ENCODE results near the gene STYXL1.
"Not testable (repeated sequence)": the region's sequence is repeated elsewhere in the genome, so short reads cannot be mapped to it uniquely, and the experiment has no call there.

Gene STYXL1

DNA sequence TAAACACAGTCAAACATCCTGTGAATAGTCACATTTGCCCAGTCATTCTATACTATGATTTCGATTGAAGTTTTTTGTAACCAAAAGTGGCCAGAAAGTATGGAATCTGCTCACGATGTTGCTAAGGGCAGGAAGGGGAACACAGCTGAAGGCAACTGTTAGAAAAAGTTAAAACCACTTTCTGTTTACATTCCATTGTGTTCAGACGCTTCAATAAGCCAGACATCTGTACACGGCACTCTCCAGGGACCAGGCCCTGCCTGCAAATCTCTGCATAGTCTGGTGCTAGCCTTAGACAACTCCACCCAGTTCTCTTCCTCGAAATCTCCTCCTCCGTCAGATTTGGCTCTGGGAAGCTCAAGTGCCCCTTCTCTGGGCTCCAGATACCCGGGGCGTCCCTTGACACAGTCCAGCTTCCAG, 36.3 kb downstream of the STYXL1 start:
- TF ChIP-seq CTCF (conservative IDR thresholded peaks at IDR 0.05; ENCODE audit: low read length) (no peak), EZH2phosphoT487 (IDR thresholded peaks at IDR 0.05; ENCODE audit: borderline replicate concordance) (no peak)
- H3K9ac ChIP-seq (ENCODE audit: low read depth, low read length, poor library complexity, severe bottlenecking): no peak overlapping the region
- no peaks in the 10 kb centered on the region for H3K79me2 ChIP-seq (ENCODE audit: insufficient read depth, low read length)
- no peaks in the 10 kb centered on the region for H3K36me3 ChIP-seq (ENCODE audit: insufficient read depth, low read length)
- H3K4me3 ChIP-seq (ENCODE audit: low read length, poor library complexity, severe bottlenecking): no peak overlapping the region
- H4K20me1 ChIP-seq (ENCODE audit: insufficient read depth, low read length, poor library complexity, severe bottlenecking): no peaks in the 10 kb centered on the region
- H3K9me2 ChIP-seq (replicated peaks; ENCODE audit: low read depth, low read length): no peaks in the 10 kb centered on the region
- H3K4me1 ChIP-seq (ENCODE audit: insufficient read depth, low read length, poor library complexity, severe bottlenecking): peaks cover 7% of the 10 kb centered on the region
- no peak overlapping the region for H3K4me2 ChIP-seq (ENCODE audit: low read depth, low read length, poor library complexity, severe bottlenecking)
- no peaks in the 10 kb centered on the region for H3F3A ChIP-seq (ENCODE audit: low read depth)
- H2AFZ ChIP-seq (ENCODE audit: low read length): no peak overlapping the region
- no peaks in the 10 kb centered on the region for H3K9me3 ChIP-seq (ENCODE audit: insufficient read depth, low read depth, low read length)
- no peaks in the 10 kb centered on the region for H3K27me3 ChIP-seq (ENCODE audit: insufficient read depth, low read length, poor library complexity, severe bottlenecking)

- no peak for TF ChIP-seq EZH2phosphoT487 (IDR thresholded peaks at IDR 0.05; ENCODE audit: borderline replicate concordance)
- no peak for TF ChIP-seq CTCF (conservative IDR thresholded peaks at IDR 0.05; ENCODE audit: low read length)
- Histone ChIP-seq H2AFZ (ENCODE audit: low read length) (no peak overlapping the region), H3K4me1 (ENCODE audit: insufficient read depth, low read length, poor library complexity, severe bottlenecking) (peaks cover 7% of the 10 kb centered on the region), H3K79me2 (ENCODE audit: insufficient read depth, low read length) (no peaks in the 10 kb centered on the region), H4K20me1 (ENCODE audit: insufficient read depth, low read length, poor library complexity, severe bottlenecking) (no peaks in the 10 kb centered on the region), H3K4me3 (ENCODE audit: low read length, poor library complexity, severe bottlenecking) (no peak overlapping the region), H3K36me3 (ENCODE audit: insufficient read depth, low read length) (no peaks in the 10 kb centered on the region), H3K27me3 (ENCODE audit: insufficient read depth, low read length, poor library complexity, severe bottlenecking) (no peaks in the 10 kb centered on the region), H3K9ac (ENCODE audit: low read depth, low read length, poor library complexity, severe bottlenecking) (no peak overlapping the region), H3F3A (ENCODE audit: low read depth) (no peaks in the 10 kb centered on the region), H3K4me2 (ENCODE audit: low read depth, low read length, poor library complexity, severe bottlenecking) (no peak overlapping the region), H3K9me3 (ENCODE audit: insufficient read depth, low read depth, low read length) (no peaks in the 10 kb centered on the region), H3K9me2 (replicated peaks; ENCODE audit: low read depth, low read length) (no peaks in the 10 kb centered on the region)
These were observed 37.9 kb downstream of the STYXL1 start for GRCh38 chr7:76009672-76010600.

DNA sequence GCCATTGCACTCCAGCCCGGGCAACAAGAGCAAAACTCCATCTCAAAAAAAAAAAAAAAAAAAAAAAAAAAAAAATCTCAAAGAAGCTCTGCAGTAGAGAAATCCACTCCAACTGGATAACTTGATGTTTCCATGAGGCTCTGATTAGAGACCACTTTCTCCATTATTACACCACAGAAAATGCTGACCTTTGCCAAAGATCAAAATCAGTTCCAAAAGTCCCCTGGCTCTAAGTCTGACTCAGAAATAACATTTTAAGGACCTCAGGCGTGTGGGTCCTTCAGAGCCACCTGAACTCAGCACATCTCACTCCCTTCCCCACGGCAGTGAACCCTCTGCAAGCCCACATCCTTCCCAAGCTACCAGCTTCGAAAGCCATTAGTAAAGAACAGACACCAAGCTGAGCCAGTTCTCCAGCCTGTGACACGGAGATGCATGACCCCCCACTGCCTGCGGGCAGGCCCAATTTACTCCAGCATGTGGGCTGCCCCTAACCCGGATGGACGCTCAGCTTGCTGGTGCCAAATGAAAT, 39.6 kb downstream of the STYXL1 start:
- no peak overlapping the region for H3K9ac ChIP-seq (ENCODE audit: low read depth, low read length, poor library complexity, severe bottlenecking)
- peaks cover 3% of the 10 kb centered on the region; the same call in 1 of the 2 replicates for H3K36me3 ChIP-seq (ENCODE audit: insufficient read depth, low read length)
- H3K27me3 ChIP-seq (ENCODE audit: insufficient read depth, low read length, poor library complexity, severe bottlenecking): no peaks in the 10 kb centered on the region
- H3K9me3 ChIP-seq (ENCODE audit: insufficient read depth, low read depth, low read length): no peaks in the 10 kb centered on the region
- no peaks in the 10 kb centered on the region for H3K9me2 ChIP-seq (replicated peaks; ENCODE audit: low read depth, low read length)
- no peak for TF ChIP-seq CTCF (conservative IDR thresholded peaks at IDR 0.05; ENCODE audit: low read length)
- H4K20me1 ChIP-seq (ENCODE audit: insufficient read depth, low read length, poor library complexity, severe bottlenecking): no peaks in the 10 kb centered on the region
- H2AFZ ChIP-seq (ENCODE audit: low read length): no peak overlapping the region
- H3K4me1 ChIP-seq (ENCODE audit: insufficient read depth, low read length, poor library complexity, severe bottlenecking): peaks cover 7% of the 10 kb centered on the region
- H3K79me2 ChIP-seq (ENCODE audit: insufficient read depth, low read length): no peaks in the 10 kb centered on the region
- H3K4me3 ChIP-seq (ENCODE audit: low read length, poor library complexity, severe bottlenecking): no peak overlapping the region
- H3K4me2 ChIP-seq (ENCODE audit: low read depth, low read length, poor library complexity, severe bottlenecking): no peak overlapping the region
- no peaks in the 10 kb centered on the region for H3F3A ChIP-seq (ENCODE audit: low read depth)

DNA sequence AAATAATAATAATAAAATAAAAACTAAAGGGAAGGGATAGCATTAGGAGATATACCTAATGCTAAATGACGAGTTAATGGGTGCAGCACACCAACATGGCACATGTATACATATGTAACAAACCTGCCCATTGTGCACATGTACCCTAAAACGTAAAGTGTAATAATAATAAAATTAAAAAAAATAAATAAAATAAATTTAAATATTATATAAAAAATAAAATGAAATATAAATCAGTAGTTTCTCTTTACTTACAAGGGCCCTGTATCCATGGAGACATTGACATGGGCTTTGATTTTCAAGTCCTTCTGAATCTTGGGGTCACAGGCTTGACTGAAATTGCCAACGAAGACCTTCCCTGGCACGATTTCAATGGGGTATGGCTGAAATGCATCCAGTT, 42.8 kb downstream of the STYXL1 start:
- H3K9me2 ChIP-seq (replicated peaks; ENCODE audit: low read depth, low read length); H3K9me3 ChIP-seq (ENCODE audit: insufficient read depth, low read depth, low read length); H3K4me3 ChIP-seq (ENCODE audit: low read length, poor library complexity, severe bottlenecking); H3K79me2 ChIP-seq (ENCODE audit: insufficient read depth, low read length); H3K36me3 ChIP-seq (ENCODE audit: insufficient read depth, low read length); H3K4me1 ChIP-seq (ENCODE audit: insufficient read depth, low read length, poor library complexity, severe bottlenecking); H2AFZ ChIP-seq (ENCODE audit: low read length); H3F3A ChIP-seq (ENCODE audit: low read depth); H3K27me3 ChIP-seq (ENCODE audit: insufficient read depth, low read length, poor library complexity, severe bottlenecking); H3K4me2 ChIP-seq (ENCODE audit: low read depth, low read length, poor library complexity, severe bottlenecking); H3K9ac ChIP-seq (ENCODE audit: low read depth, low read length, poor library complexity, severe bottlenecking); H4K20me1 ChIP-seq (ENCODE audit: insufficient read depth, low read length, poor library complexity, severe bottlenecking): not testable (repeated sequence)

All from Loucy (cell line).